ENCODE results near the gene TH. TPM values are rescaled to one million over a fixed set of nuclear protein-coding genes. Genes with fewer than 3 reads are reported as not detected.

Gene TH
- total and polyA plus RNA-seq, 2 of the 8 experiments (the other 6 are each of a cell fraction or from before 2014, with no cell fraction given), result 0.09 TPM; not detected in 1

DNA sequence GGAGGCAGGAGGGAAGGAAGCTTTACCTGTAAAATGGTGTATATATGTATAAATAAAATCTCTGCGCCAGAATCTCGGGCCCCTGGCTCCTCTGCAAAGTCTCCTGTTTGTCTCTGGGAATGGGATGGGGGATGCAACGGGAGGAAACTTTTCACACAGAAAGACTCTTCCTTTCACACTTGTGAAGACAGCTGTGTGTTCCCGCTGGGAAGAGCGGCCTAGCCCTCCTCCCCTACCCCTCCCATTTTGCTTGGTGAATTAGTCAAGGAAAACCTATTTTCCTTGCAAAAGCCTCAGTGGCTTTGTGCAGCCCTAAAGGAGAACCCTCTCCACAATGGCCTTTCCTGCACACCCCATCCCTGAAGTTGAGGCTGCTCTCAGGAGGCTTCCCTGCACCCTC lies 23.0 kb downstream of the TH start (continued):
- TF ChIP-seq, protein P1, sequence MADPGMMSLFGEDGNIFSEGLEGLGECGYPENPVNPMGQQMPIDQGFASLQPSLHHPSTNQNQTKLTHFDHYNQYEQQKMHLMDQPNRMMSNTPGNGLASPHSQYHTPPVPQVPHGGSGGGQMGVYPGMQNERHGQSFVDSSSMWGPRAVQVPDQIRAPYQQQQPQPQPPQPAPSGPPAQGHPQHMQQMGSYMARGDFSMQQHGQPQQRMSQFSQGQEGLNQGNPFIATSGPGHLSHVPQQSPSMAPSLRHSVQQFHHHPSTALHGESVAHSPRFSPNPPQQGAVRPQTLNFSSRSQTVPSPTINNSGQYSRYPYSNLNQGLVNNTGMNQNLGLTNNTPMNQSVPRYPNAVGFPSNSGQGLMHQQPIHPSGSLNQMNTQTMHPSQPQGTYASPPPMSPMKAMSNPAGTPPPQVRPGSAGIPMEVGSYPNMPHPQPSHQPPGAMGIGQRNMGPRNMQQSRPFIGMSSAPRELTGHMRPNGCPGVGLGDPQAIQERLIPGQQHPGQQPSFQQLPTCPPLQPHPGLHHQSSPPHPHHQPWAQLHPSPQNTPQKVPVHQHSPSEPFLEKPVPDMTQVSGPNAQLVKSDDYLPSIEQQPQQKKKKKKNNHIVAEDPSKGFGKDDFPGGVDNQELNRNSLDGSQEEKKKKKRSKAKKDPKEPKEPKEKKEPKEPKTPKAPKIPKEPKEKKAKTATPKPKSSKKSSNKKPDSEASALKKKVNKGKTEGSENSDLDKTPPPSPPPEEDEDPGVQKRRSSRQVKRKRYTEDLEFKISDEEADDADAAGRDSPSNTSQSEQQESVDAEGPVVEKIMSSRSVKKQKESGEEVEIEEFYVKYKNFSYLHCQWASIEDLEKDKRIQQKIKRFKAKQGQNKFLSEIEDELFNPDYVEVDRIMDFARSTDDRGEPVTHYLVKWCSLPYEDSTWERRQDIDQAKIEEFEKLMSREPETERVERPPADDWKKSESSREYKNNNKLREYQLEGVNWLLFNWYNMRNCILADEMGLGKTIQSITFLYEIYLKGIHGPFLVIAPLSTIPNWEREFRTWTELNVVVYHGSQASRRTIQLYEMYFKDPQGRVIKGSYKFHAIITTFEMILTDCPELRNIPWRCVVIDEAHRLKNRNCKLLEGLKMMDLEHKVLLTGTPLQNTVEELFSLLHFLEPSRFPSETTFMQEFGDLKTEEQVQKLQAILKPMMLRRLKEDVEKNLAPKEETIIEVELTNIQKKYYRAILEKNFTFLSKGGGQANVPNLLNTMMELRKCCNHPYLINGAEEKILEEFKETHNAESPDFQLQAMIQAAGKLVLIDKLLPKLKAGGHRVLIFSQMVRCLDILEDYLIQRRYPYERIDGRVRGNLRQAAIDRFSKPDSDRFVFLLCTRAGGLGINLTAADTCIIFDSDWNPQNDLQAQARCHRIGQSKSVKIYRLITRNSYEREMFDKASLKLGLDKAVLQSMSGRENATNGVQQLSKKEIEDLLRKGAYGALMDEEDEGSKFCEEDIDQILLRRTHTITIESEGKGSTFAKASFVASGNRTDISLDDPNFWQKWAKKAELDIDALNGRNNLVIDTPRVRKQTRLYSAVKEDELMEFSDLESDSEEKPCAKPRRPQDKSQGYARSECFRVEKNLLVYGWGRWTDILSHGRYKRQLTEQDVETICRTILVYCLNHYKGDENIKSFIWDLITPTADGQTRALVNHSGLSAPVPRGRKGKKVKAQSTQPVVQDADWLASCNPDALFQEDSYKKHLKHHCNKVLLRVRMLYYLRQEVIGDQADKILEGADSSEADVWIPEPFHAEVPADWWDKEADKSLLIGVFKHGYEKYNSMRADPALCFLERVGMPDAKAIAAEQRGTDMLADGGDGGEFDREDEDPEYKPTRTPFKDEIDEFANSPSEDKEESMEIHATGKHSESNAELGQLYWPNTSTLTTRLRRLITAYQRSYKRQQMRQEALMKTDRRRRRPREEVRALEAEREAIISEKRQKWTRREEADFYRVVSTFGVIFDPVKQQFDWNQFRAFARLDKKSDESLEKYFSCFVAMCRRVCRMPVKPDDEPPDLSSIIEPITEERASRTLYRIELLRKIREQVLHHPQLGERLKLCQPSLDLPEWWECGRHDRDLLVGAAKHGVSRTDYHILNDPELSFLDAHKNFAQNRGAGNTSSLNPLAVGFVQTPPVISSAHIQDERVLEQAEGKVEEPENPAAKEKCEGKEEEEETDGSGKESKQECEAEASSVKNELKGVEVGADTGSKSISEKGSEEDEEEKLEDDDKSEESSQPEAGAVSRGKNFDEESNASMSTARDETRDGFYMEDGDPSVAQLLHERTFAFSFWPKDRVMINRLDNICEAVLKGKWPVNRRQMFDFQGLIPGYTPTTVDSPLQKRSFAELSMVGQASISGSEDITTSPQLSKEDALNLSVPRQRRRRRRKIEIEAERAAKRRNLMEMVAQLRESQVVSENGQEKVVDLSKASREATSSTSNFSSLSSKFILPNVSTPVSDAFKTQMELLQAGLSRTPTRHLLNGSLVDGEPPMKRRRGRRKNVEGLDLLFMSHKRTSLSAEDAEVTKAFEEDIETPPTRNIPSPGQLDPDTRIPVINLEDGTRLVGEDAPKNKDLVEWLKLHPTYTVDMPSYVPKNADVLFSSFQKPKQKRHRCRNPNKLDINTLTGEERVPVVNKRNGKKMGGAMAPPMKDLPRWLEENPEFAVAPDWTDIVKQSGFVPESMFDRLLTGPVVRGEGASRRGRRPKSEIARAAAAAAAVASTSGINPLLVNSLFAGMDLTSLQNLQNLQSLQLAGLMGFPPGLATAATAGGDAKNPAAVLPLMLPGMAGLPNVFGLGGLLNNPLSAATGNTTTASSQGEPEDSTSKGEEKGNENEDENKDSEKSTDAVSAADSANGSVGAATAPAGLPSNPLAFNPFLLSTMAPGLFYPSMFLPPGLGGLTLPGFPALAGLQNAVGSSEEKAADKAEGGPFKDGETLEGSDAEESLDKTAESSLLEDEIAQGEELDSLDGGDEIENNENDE (IDR thresholded peaks at IDR 0.05; ENCODE audit: insufficient replicate concordance, low read length), result no peak
- TF ChIP-seq RAD21 (IDR thresholded peaks at IDR 0.05 in 1 of 2, conservative IDR thresholded peaks at IDR 0.05 in 1 of 2; ENCODE audit: low read depth in 2 of 2, low read length in 2 of 2), result no peak
- no peak for TF ChIP-seq NRF1 (IDR thresholded peaks at IDR 0.05; ENCODE audit: low read depth, low read length)
